HG03280 (cell line): ENCODE data around the gene FAM107B.

ENCODE experiments used
- ATAC-seq: cut with Tn5 transposase; IDR thresholded peaks from one replicate; pipeline ENCODE4 v1.9.1; 2021; ENCODE audit warnings: mild to moderate bottlenecking, moderate library complexity; ENCODE audit not compliant: unreplicated experiment

The FAM107B gene

GRCh38 chr10:14543046-14543903 lies 231.4 kb downstream of the FAM107B start:
- ATAC-seq, result no peak

- no peak for ATAC-seq
Measured at GRCh38 chr10:14541379-14541778, 233.3 kb downstream of the FAM107B start.

- no peak for ATAC-seq
Measured at GRCh38 chr10:14540611-14541010, 234.1 kb downstream of the FAM107B start.

GRCh38 chr10:14540062-14540461 lies 234.6 kb downstream of the FAM107B start:
- ATAC-seq, result no peak

- ATAC-seq, result no peak
Measured at GRCh38 chr10:14539176-14539575, 235.5 kb downstream of the FAM107B start.

GRCh38 chr10:14536241-14537213 lies 238.2 kb downstream of the FAM107B start:
- no peak for ATAC-seq

- no peak for ATAC-seq
Measured at GRCh38 chr10:14535457-14536130, 239.1 kb downstream of the FAM107B start.

GRCh38 chr10:14534152-14534551 lies 240.5 kb downstream of the FAM107B start:
- no peak for ATAC-seq

GRCh38 chr10:14533295-14533694 lies 241.4 kb downstream of the FAM107B start:
- no peak for ATAC-seq

- ATAC-seq, result no peak
Measured at GRCh38 chr10:14532473-14533251, 242.0 kb downstream of the FAM107B start.

GRCh38 chr10:14531974-14532373 lies 242.7 kb downstream of the FAM107B start:
- ATAC-seq, result no peak

GRCh38 chr10:14530465-14530864 lies 244.2 kb downstream of the FAM107B start:
- ATAC-seq, result no peak

- no peak for ATAC-seq
Measured at GRCh38 chr10:14529351-14529750, 245.3 kb downstream of the FAM107B start.

GRCh38 chr10:14528450-14528849 lies 246.2 kb downstream of the FAM107B start:
- ATAC-seq, result no peak

GRCh38 chr10:14527915-14528314 lies 246.8 kb downstream of the FAM107B start:
- ATAC-seq, result no peak

- no peak for ATAC-seq
Measured at GRCh38 chr10:14527134-14527844, 247.4 kb downstream of the FAM107B start.

GRCh38 chr10:14526326-14526725 lies 248.4 kb downstream of the FAM107B start:
- no peak for ATAC-seq

- no peak for ATAC-seq
Measured at GRCh38 chr10:14524691-14525324, 249.9 kb downstream of the FAM107B start.

- no peak for ATAC-seq
Measured at GRCh38 chr10:14523286-14523685, 251.4 kb downstream of the FAM107B start.
